GM23338 (cell line): ENCODE data around the gene DLG2.

ENCODE experiments used
- CREB1 ChIP-seq: fragments of 250-450 bp; sonication (Bioruptor Pico); IDR thresholded peaks from 2 replicates; pipeline ENCODE4 v1.5.0; 2020; ENCODE audit warnings: low read depth, mild to moderate bottlenecking, moderate library complexity
- EZH2 ChIP-seq: fragments of 200-600 bp; sonication (generic); IDR thresholded peaks from one replicate; pipeline ENCODE4 v1.8.0; 2017; ENCODE audit warnings: antibody characterized with exemption, mild to moderate bottlenecking, low read depth; ENCODE audit not compliant: unreplicated experiment
- EZH2phosphoT487 ChIP-seq: fragments of 200-600 bp; sonication (generic); IDR thresholded peaks from one replicate; pipeline ENCODE4 v1.8.1; 2018; ENCODE audit warnings: antibody characterized with exemption; ENCODE audit not compliant: unreplicated experiment
- JUNB ChIP-seq: IDR thresholded peaks from one replicate; pipeline ENCODE4 v1.6.1; 2016; ENCODE audit warnings: antibody characterized with exemption; ENCODE audit not compliant: unreplicated experiment
- NANOG ChIP-seq: IDR thresholded peaks from 2 replicates; pipeline ENCODE4 v1.6.1; 2016; ENCODE audit warnings: antibody characterized with exemption, borderline replicate concordance
- POLR2AphosphoS5 ChIP-seq: IDR thresholded peaks from 2 replicates; pipeline ENCODE4 v1.6.1; 2016; ENCODE audit warnings: antibody characterized with exemption, low read depth
- REST ChIP-seq: IDR thresholded peaks from one replicate; pipeline ENCODE4 v1.6.1; 2018; ENCODE audit warnings: antibody characterized with exemption; ENCODE audit not compliant: unreplicated experiment
- STAT1 ChIP-seq: IDR thresholded peaks from one replicate; pipeline ENCODE4 v1.6.1; 2016; ENCODE audit warnings: antibody characterized with exemption; ENCODE audit not compliant: unreplicated experiment
- ZNF114 ChIP-seq: fragments of 250-450 bp; sonication (Bioruptor Pico); IDR thresholded peaks from 2 replicates; pipeline ENCODE4 v1.5.0; 2020; ENCODE audit warnings: mild to moderate bottlenecking, moderate library complexity
- ZNF331 ChIP-seq: fragments of 250-450 bp; sonication (Bioruptor Pico); IDR thresholded peaks from 2 replicates; pipeline ENCODE4 v1.5.0; 2020; ENCODE audit warnings: low read depth, mild to moderate bottlenecking, moderate library complexity
- TF ChIP-seq, protein P1 (sequence below), 2 experiments: fragments of 200-600 bp in 1 of 2; sonication (generic) in 1 of 2; conservative IDR thresholded peaks; 2 replicates each; pipeline versions ENCODE4 v1.5.1 to v1.6.1; 2016 to 2017; ENCODE audit warnings: antibody characterized with exemption in 2 of 2, low read depth in 2 of 2, mild to moderate bottlenecking in 2 of 2, moderate library complexity in 1 of 2
- TF ChIP-seq, protein P2 (sequence below): IDR thresholded peaks from 2 replicates; pipeline ENCODE4 v1.6.1; 2016; ENCODE audit warnings: antibody characterized with exemption

GRCh38 chr11:83881428-83881827 lies 1745.7 kb downstream of the DLG2 start:
- TF ChIP-seq EZH2 (no peak), POLR2AphosphoS5 (no peak), EZH2phosphoT487 (no peak), CREB1 (CRISPR knock-in tag) (no peak), ZNF331 (no peak), NANOG (no peak), REST (no peak), JUNB (no peak), STAT1 (no peak), ZNF114 (no peak)
- TF ChIP-seq, protein P1, sequence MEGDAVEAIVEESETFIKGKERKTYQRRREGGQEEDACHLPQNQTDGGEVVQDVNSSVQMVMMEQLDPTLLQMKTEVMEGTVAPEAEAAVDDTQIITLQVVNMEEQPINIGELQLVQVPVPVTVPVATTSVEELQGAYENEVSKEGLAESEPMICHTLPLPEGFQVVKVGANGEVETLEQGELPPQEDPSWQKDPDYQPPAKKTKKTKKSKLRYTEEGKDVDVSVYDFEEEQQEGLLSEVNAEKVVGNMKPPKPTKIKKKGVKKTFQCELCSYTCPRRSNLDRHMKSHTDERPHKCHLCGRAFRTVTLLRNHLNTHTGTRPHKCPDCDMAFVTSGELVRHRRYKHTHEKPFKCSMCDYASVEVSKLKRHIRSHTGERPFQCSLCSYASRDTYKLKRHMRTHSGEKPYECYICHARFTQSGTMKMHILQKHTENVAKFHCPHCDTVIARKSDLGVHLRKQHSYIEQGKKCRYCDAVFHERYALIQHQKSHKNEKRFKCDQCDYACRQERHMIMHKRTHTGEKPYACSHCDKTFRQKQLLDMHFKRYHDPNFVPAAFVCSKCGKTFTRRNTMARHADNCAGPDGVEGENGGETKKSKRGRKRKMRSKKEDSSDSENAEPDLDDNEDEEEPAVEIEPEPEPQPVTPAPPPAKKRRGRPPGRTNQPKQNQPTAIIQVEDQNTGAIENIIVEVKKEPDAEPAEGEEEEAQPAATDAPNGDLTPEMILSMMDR (conservative IDR thresholded peaks at IDR 0.05; ENCODE audit: low read depth in 2 of 2), result peak in 1 of 2 experiments; percentile 19; a peak in 1 of 4 replicates
- TF ChIP-seq, protein P2, sequence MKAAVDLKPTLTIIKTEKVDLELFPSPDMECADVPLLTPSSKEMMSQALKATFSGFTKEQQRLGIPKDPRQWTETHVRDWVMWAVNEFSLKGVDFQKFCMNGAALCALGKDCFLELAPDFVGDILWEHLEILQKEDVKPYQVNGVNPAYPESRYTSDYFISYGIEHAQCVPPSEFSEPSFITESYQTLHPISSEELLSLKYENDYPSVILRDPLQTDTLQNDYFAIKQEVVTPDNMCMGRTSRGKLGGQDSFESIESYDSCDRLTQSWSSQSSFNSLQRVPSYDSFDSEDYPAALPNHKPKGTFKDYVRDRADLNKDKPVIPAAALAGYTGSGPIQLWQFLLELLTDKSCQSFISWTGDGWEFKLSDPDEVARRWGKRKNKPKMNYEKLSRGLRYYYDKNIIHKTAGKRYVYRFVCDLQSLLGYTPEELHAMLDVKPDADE, result no peak
